ENCODE measurements around the gene AQP12B.
A peak's percentile ranks its signal among the peaks of the same experiment; 100 is the strongest.
"Not testable (repeated sequence)": the region's sequence is repeated elsewhere in the genome, so short reads cannot be mapped to it uniquely, and the experiment has no call there.

AQP12B gene

DNA sequence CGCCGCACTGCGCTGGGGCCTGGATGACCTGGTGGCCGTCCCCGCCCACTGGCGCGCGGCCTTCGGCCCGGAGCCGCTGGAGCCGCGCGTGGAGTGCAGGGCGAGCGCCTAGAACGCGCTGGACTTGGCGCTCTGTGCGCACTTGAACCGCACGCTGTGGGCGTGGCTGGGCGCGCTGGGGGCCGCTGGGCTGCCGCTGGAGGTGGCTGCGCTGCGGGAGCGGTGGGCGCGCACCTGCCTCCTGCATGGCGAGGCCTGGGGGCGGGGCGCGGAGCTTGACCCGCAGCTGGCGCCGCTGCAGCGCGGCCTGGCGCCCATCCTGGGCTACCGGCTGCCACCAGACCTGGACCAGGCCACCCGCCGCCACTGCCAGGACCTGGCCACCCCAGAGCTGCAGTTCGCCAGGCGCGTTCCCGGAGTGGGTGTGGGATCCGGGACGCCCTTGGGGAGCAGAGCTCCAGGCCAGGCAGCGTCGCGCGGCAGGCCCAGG, 9.9 kb downstream of the AQP12B start:
- 80% methylated on average over 55 of the region's 55 CpGs for WGBS
- no peaks in the 10 kb centered on the region for H3K9me3 ChIP-seq (ENCODE audit: insufficient read depth, low read depth, low read length)
- H3K9ac ChIP-seq (ENCODE audit: low read depth, low read length): no peak overlapping the region
- H3K36me3 ChIP-seq (ENCODE audit: insufficient read depth, low read length): no peaks in the 10 kb centered on the region
- H3K4me3 ChIP-seq (ENCODE audit: low read length): peak overlapping the region; percentile 18
- H3K27me3 ChIP-seq (ENCODE audit: insufficient read depth, low read length): peaks cover 26% of the 10 kb centered on the region
- no peak overlapping the region for H3K27ac ChIP-seq (ENCODE audit: low read depth, low read length)
- H3K4me1 ChIP-seq (ENCODE audit: insufficient read depth, low read length): no peaks in the 10 kb centered on the region

DNA sequence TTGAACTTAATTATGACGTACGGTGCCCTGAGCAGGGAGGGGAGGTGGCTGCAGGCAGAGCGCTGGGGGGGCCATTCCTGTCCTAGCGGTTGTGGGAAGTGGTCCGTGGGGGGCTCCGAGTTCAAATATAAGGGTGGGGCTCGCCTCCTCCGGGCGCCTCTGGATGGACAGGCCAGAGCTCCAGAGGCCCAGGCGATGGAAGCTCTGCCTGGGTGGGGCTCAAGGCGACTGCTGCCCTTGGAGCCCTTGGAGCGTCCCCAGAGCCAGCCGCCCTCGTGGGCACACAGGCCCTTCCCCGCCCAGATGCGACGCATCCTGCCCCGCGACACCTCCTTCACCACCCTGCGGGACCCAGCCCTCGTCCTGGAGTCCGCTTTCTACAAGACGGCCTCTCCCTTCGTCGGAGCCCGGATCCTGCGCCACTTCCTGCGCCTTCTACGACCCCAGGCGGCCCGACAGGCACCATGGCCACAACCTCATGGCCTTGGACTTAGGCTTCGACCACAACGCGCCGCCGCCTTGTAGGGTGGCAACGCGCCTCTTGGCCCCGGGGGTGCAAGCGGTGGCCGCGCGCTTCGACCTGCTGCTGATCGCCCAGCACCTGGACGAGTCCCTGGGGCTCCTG, 10.5 kb downstream of the AQP12B start:
- Histone ChIP-seq H3K4me1 (ENCODE audit: insufficient read depth, low read length) (no peaks in the 10 kb centered on the region), H3K27me3 (ENCODE audit: insufficient read depth, low read length) (peaks cover 26% of the 10 kb centered on the region), H3K9ac (ENCODE audit: low read depth, low read length) (no peak overlapping the region), H3K36me3 (ENCODE audit: insufficient read depth, low read length) (no peaks in the 10 kb centered on the region), H3K4me3 (ENCODE audit: low read length) (0 out of 2 replicates have a peak overlapping the region, but pooled peaks have one; percentile 14), H3K27ac (ENCODE audit: low read depth, low read length) (no peak overlapping the region), H3K9me3 (ENCODE audit: insufficient read depth, low read depth, low read length) (no peaks in the 10 kb centered on the region)
- WGBS: 94% methylated on average over 46 of the region's 46 CpGs

DNA sequence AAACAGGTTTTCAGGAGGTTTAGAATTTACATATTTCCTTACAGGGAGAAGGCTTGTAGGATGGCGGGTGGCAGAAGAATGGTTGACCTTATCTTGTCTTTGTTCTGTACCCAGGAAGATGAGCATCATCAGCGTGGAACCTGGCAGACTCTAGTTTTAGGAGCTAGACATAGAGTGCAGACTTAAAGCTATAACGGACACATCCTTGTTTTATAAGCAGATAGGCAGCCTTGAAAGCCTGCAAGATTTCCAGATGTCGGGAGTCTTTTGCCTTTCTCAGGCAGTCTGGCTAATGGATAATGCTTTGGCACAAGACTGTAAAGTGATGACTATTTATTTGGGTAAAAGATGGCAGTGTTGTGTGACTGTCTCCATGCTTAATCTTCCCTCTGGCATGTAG, 11.7 kb downstream of the AQP12B start:
- Histone ChIP-seq H3K4me3 (ENCODE audit: low read length) (no peak overlapping the region), H3K4me1 (ENCODE audit: insufficient read depth, low read length) (no peaks in the 10 kb centered on the region), H3K27me3 (ENCODE audit: insufficient read depth, low read length) (peaks cover 30% of the 10 kb centered on the region), H3K27ac (ENCODE audit: low read depth, low read length) (no peak overlapping the region), H3K9ac (ENCODE audit: low read depth, low read length) (no peak overlapping the region), H3K36me3 (ENCODE audit: insufficient read depth, low read length) (no peaks in the 10 kb centered on the region), H3K9me3 (ENCODE audit: insufficient read depth, low read depth, low read length) (0 out of 2 replicates have a peak, but pooled peaks cover 2% of the 10 kb centered on the region)
- 94% methylated on average over 4 of the region's 4 CpGs for WGBS

DNA sequence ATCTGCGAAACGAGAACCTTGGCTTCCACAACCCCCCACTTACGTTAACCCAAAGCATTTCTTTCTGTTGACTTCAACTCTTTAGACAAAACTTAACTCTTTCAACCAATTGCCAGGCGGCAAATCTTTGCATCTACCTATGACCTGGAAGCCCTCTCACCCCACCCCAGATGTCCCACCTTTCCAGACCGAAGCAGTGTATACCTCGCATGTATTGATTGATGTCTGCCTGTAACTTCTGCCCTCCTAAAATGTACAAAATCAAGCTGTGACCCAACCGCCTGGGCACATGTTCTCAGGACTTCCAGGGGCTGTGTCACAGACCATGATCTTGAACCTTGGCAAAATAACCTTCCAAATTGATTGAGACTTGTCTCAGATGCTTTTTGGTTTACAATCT, 12.3 kb downstream of the AQP12B start:
- WGBS: 88% methylated on average over 7 of the region's 7 CpGs

DNA sequence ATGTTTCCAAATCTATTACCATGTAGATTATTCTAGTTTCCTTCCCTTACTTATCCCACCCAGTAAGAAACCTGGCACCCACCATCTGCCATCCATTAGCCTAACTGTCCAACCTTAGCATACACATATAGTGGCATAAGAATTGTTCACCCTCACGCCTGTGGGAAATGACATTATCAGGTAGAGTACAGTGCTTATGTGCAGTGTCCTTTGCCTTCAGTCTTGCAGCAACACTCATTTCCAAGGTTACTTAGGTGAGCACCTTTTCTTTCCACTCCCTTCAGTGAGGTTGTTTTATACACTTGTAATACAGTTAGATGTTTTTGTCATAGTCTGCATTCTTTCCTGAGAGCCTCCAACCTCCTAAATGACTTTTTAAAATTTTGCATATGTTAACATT, 18.1 kb downstream of the AQP12B start:
- Histone ChIP-seq H3K36me3 (ENCODE audit: insufficient read depth, low read length) (no peaks in the 10 kb centered on the region), H3K4me3 (ENCODE audit: low read length) (no peak overlapping the region), H3K27me3 (ENCODE audit: insufficient read depth, low read length) (peaks cover 12% of the 10 kb centered on the region; the same call in 1 of the 2 replicates), H3K27ac (ENCODE audit: low read depth, low read length) (no peak overlapping the region), H3K9me3 (ENCODE audit: insufficient read depth, low read depth, low read length) (peaks cover 10% of the 10 kb centered on the region; the same call in 1 of the 2 replicates), H3K9ac (ENCODE audit: low read depth, low read length) (no peak overlapping the region), H3K4me1 (ENCODE audit: insufficient read depth, low read length) (no peaks in the 10 kb centered on the region)
- 92% methylated on average over 1 of the region's 1 CpG for WGBS

More for the DNA sequence above, 12.3 kb downstream of the AQP12B start:
- no peak overlapping the region for H3K4me3 ChIP-seq (ENCODE audit: low read length)
- H3K27ac ChIP-seq (ENCODE audit: low read depth, low read length): no peak overlapping the region
- H3K4me1 ChIP-seq (ENCODE audit: insufficient read depth, low read length): no peaks in the 10 kb centered on the region
- H3K9ac ChIP-seq (ENCODE audit: low read depth, low read length): no peak overlapping the region
- H3K9me3 ChIP-seq (ENCODE audit: insufficient read depth, low read depth, low read length): 0 out of 2 replicates have a peak, but pooled peaks cover 2% of the 10 kb centered on the region
- H3K27me3 ChIP-seq (ENCODE audit: insufficient read depth, low read length): peaks cover 30% of the 10 kb centered on the region
- H3K36me3 ChIP-seq (ENCODE audit: insufficient read depth, low read length): no peaks in the 10 kb centered on the region

DNA sequence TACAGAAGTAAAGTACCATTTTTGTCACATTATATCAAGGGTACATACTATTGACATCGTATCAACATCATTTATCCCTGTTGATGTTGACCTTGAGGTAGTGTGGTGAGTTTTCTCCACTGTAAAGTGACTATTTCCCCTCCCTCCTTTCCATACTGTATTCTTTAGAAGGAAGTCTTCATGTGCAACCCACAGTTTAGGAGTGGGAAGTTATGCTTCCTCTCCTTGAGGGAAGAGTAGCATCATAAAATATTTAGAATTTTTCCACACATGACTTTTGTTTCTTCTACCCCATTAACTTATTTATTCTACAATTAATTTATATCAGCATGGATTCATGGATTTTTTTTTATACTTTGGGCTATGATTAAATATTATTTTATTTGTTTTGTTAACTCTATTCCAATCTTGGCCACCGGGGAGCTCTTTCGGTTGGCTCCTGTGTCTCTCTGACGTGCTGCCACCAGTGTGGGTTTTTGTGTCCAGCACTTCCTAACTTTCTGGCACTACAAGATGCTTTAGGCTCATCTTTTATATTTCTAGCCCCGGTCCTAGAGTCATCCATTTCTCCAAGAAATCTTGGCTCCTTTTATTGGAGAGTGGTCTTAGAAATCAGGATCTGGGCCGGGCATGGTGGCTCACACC, 19.0 kb downstream of the AQP12B start:
- peaks cover 12% of the 10 kb centered on the region; the same call in 1 of the 2 replicates for H3K27me3 ChIP-seq (ENCODE audit: insufficient read depth, low read length)
- H3K9ac ChIP-seq (ENCODE audit: low read depth, low read length): no peak overlapping the region
- WGBS: 72% methylated on average over 5 of the region's 6 CpGs
- H3K4me3 ChIP-seq (ENCODE audit: low read length): no peak overlapping the region
- H3K36me3 ChIP-seq (ENCODE audit: insufficient read depth, low read length): no peaks in the 10 kb centered on the region
- H3K27ac ChIP-seq (ENCODE audit: low read depth, low read length): no peak overlapping the region
- no peaks in the 10 kb centered on the region for H3K4me1 ChIP-seq (ENCODE audit: insufficient read depth, low read length)
- peaks cover 10% of the 10 kb centered on the region; the same call in 1 of the 2 replicates for H3K9me3 ChIP-seq (ENCODE audit: insufficient read depth, low read depth, low read length)

DNA sequence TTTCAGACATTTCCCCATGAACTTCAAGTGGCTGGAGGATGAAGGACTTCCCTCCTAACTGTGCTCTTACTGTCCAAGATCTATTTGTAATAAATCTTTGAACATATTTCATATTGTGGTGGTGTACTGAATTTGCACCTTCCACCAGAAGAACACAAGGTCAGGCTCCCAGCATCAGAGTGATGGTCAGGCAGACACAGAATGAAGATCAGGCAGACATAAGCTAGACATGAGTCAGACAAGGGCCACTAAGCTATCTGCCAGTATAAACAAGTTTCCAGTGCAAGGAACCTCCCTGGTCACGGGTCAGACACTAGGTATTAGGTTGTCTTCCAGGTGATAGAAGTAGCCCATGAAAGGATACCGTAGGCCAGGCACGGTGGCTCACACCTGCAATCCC, 20.0 kb downstream of the AQP12B start:
- 88% methylated on average over 3 of the region's 3 CpGs for WGBS
- H3K27me3 ChIP-seq (ENCODE audit: insufficient read depth, low read length): peaks cover 5% of the 10 kb centered on the region; the same call in 1 of the 2 replicates
- no peaks in the 10 kb centered on the region for H3K36me3 ChIP-seq (ENCODE audit: insufficient read depth, low read length)
- no peak overlapping the region for H3K27ac ChIP-seq (ENCODE audit: low read depth, low read length)
- H3K4me1 ChIP-seq (ENCODE audit: insufficient read depth, low read length): no peaks in the 10 kb centered on the region
- H3K9me3 ChIP-seq (ENCODE audit: insufficient read depth, low read depth, low read length): peaks cover 10% of the 10 kb centered on the region; the same call in 1 of the 2 replicates
- H3K4me3 ChIP-seq (ENCODE audit: low read length): no peak overlapping the region
- H3K9ac ChIP-seq (ENCODE audit: low read depth, low read length): no peak overlapping the region

DNA sequence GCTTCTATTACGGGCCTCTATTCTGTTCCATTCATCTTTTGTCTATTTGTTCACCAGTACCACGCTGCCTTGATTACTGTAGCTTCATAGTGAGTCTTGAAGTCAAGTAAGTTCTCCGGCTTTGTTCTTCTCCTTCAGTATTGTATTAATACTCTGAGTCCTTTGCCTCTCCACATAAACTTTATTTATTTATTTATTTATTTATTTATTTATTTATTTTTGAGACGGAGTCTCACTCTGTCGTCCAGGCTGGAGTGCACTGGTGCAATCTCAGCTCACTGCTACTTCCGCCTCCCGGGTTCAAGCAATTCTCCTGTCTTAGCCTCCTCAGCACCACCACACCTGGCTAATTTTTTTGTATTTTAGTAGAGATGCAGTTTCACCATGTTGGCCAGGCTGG, 22.8 kb downstream of the AQP12B start:
- not testable (repeated sequence) for H3K27ac ChIP-seq (ENCODE audit: low read depth, low read length); H3K4me1 ChIP-seq (ENCODE audit: insufficient read depth, low read length); H3K9me3 ChIP-seq (ENCODE audit: insufficient read depth, low read depth, low read length); H3K9ac ChIP-seq (ENCODE audit: low read depth, low read length); H3K36me3 ChIP-seq (ENCODE audit: insufficient read depth, low read length); H3K4me3 ChIP-seq (ENCODE audit: low read length); H3K27me3 ChIP-seq (ENCODE audit: insufficient read depth, low read length)
- 89% methylated on average over 6 of the region's 7 CpGs for WGBS

DNA sequence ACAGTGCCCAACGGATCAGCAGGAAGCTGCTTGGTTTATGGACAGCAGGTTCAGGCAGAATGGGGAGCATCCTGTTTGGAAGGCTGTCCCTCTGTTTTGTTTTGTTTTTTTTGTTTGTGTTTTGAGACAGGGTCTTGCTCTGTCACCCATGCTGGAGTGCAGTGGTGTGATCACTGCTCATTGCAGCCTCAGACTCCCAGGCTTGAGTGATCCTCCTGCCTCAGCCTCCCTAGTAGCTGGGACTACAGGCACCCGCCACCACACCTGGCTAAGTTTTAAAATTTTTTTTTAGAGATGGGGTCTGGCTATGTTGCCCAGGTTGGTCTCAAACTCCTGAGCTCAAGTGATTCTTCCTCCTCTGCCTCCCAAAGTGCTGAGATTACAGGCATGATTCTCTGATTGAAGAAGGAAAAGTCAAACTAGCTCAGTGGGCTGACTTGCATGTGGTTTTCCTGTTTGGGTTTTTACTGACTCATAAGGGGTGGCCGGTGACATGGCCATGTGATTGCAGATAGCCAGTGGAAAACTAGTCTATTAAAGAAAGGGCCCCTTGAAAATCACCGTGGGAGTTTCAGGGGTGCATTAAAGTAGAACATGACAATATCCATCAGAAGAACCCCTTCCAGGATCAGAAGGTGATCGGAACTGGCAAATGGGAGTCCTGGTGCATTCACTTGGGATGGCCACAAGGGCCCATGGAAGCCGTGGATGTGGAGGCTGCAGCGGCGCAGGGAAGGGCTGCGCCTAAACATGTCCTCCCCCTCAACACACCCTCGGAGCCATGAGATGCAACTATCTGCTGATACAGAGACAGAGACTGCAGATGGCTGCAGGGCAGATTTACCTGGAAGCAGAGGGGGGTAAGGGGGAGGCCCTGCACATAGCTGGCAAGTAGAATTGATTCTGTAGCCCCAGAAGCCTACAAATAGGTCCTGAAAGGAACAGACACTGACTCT, 26.5 kb downstream of the AQP12B start:
- no peak overlapping the region for H3K9ac ChIP-seq (ENCODE audit: low read depth, low read length)
- H3K36me3 ChIP-seq (ENCODE audit: insufficient read depth, low read length): no peaks in the 10 kb centered on the region
- H3K4me3 ChIP-seq (ENCODE audit: low read length): no peak overlapping the region
- H3K27me3 ChIP-seq (ENCODE audit: insufficient read depth, low read length): peaks cover 4% of the 10 kb centered on the region; the same call in 1 of the 2 replicates
- 88% methylated on average over 10 of the region's 10 CpGs for WGBS
- H3K27ac ChIP-seq (ENCODE audit: low read depth, low read length): no peak overlapping the region
- H3K9me3 ChIP-seq (ENCODE audit: insufficient read depth, low read depth, low read length): peaks cover 1% of the 10 kb centered on the region; the same call in 1 of the 2 replicates
- no peaks in the 10 kb centered on the region for H3K4me1 ChIP-seq (ENCODE audit: insufficient read depth, low read length)

DNA sequence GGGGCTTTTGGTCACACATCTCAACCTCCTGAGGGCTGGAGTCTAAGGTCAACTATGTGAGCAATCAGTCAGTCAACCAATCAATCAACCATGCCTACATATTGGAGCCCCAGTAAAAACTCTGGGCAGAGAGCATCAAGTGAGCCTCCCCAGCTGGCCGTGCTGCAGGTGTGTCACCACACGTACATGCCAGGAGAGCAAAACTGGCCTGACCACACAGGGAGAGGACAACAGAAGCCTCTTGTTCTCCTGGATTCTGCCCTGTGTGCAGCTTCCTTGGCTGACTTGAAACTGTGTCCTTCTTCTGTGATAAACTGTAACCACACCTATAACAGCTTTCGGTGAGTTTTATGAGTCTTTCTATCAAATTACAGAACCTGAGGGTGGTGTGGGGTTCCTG, 31.5 kb downstream of the AQP12B start:
- no peaks in the 10 kb centered on the region for H3K27me3 ChIP-seq (ENCODE audit: insufficient read depth, low read length)
- H3K4me1 ChIP-seq (ENCODE audit: insufficient read depth, low read length): no peaks in the 10 kb centered on the region
- no peak overlapping the region for H3K27ac ChIP-seq (ENCODE audit: low read depth, low read length)
- peaks cover 3% of the 10 kb centered on the region; the same call in 1 of the 2 replicates for H3K9me3 ChIP-seq (ENCODE audit: insufficient read depth, low read depth, low read length)
- H3K9ac ChIP-seq (ENCODE audit: low read depth, low read length): no peak overlapping the region
- no peaks in the 10 kb centered on the region for H3K36me3 ChIP-seq (ENCODE audit: insufficient read depth, low read length)
- no peak overlapping the region for H3K4me3 ChIP-seq (ENCODE audit: low read length)
- WGBS: 91% methylated on average over 3 of the region's 3 CpGs
